Left renal pelvis (tissue), 4 donors: ENCODE measurements around the gene AICDA. TPM values are rescaled to one million over a fixed set of nuclear protein-coding genes. Genes with fewer than 3 reads are reported as not detected.
"Not testable (repeated sequence)": the region's sequence is repeated elsewhere in the genome, so short reads cannot be mapped to it uniquely, and the experiment has no call there.

Experiments used
- DNase-seq, 4 donors: peaks; one replicate each; pipeline ENCODE4 v3.0.0-alpha.2; 2013; ENCODE audit warnings: low read depth in 4 of 4, low spot score in 3 of 4
- polyA plus RNA-seq, 4 donors: library from polyadenylated mRNA; unstranded; fragments of 120-200 nt; gene quantifications; one replicate each; pipeline ENCODE4 v1.2.1, GENCODE V29; 2013; ENCODE audit not compliant: insufficient read length in 4 of 4

Gene AICDA
- polyA plus RNA-seq, 4 donors, result 0.27 to 0.50 (median 0.35) TPM

GRCh38 chr12:8615206-8615605, 2.5 kb upstream of the AICDA start:
- DNase-seq, result no peak

- DNase-seq, result not testable (repeated sequence)
Observed at GRCh38 chr12:8613881-8614280, 1.2 kb upstream of the AICDA start.

- peak in 1 of 4 donors; percentile 21 for DNase-seq
Observed at GRCh38 chr12:8609061-8609570, 3.5 kb downstream of the AICDA start.

GRCh38 chr12:8606890-8607289, 5.8 kb downstream of the AICDA start:
- no peak for DNase-seq

- no peak for DNase-seq
Observed at GRCh38 chr12:8605057-8605456, 7.6 kb downstream of the AICDA start.

- DNase-seq, result no peak
Observed at GRCh38 chr12:8603856-8604255, 8.8 kb downstream of the AICDA start.

- DNase-seq, result no peak
Observed at GRCh38 chr12:8603286-8603685, 9.4 kb downstream of the AICDA start.

- no peak for DNase-seq
Observed at GRCh38 chr12:8596561-8596960, 16.1 kb downstream of the AICDA start.

GRCh38 chr12:8594072-8594471, 18.6 kb downstream of the AICDA start:
- no peak for DNase-seq

- no peak for DNase-seq
Observed at GRCh38 chr12:8593246-8593645, 19.4 kb downstream of the AICDA start.

GRCh38 chr12:8590842-8591545, 21.7 kb downstream of the AICDA start:
- no peak for DNase-seq

- DNase-seq, result no peak
Observed at GRCh38 chr12:8589679-8590078, 23.0 kb downstream of the AICDA start.

- DNase-seq, result not testable (repeated sequence)
Observed at GRCh38 chr12:8584478-8584877, 28.2 kb downstream of the AICDA start.

GRCh38 chr12:8584004-8584403, 28.7 kb downstream of the AICDA start:
- DNase-seq, result peak in 1 of 4 donors; percentile 3

GRCh38 chr12:8581098-8581784, 31.4 kb downstream of the AICDA start:
- DNase-seq, result no peak

GRCh38 chr12:8577879-8578278, 34.8 kb downstream of the AICDA start:
- DNase-seq, result no peak

- DNase-seq, result no peak
Observed at GRCh38 chr12:8572507-8572906, 40.2 kb downstream of the AICDA start.

GRCh38 chr12:8566525-8566924, 46.1 kb downstream of the AICDA start:
- no peak for DNase-seq

- not testable (repeated sequence) for DNase-seq
Observed at GRCh38 chr12:8566052-8566451, 46.6 kb downstream of the AICDA start.

GRCh38 chr12:8564656-8565055, 48.0 kb downstream of the AICDA start:
- DNase-seq, result no peak

- DNase-seq, result no peak
Observed at GRCh38 chr12:8563356-8563755, 49.3 kb downstream of the AICDA start.

- no peak for DNase-seq
Observed at GRCh38 chr12:8562310-8562709, 50.3 kb downstream of the AICDA start.
